HFF-Myc (cell line): ENCODE measurements around the gene RAD51D.

ENCODE experiments used
- DNase-seq: peaks from one replicate; pipeline ENCODE4 v3.0.0-alpha.2; 2011; ENCODE audit warnings: low read depth; ENCODE audit errors: extremely low read depth
- H3K4me3 ChIP-seq: replicated peaks from 2 replicates; pipeline ENCODE4 v1.5.1; 2011; ENCODE audit warnings: low read depth, mild to moderate bottlenecking, control low read depth, low read length
- TF ChIP-seq, protein P1 (sequence below): IDR thresholded peaks from 2 replicates; pipeline ENCODE4 v1.5.1; 2012; ENCODE audit warnings: mild to moderate bottlenecking, low read depth, low read length, control low read depth; ENCODE audit errors: missing control alignments

The RAD51D gene

DNA sequence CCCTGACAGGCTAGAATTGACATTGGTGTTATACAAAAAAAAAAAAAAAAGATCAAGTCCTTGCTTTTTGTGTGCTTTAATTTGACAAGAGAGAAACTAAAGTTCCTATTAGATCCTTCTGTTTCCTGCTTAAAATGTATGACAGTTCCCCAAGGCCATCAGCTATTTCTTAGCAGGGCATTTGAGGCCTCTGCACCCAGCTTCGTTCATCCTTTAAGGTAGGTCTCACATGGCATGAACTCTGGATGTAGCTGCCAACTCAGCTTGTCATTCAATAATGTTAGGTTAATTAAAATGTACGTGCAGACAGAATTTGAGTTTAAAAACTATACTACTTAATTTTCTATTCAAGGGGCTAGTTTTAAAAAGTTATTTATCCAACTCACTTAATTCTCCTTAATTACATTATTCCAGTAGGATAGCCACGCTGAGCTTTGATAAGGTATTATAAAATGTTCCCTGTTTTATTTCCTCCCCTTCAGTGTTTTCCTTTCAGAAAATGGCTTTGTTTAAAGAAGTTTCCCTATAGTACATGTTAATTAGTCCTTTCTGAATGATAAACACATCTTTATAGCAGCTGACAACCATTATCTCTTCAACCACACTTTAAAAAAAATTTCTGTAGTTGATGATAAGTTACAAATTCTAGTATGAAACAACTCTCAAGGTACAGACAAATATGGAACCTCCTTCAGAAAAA, 55.0 kb downstream of the RAD51D start:
- DNase-seq = no peak
- H3K4me3 ChIP-seq = no peak overlapping the region
- TF ChIP-seq, protein P1, sequence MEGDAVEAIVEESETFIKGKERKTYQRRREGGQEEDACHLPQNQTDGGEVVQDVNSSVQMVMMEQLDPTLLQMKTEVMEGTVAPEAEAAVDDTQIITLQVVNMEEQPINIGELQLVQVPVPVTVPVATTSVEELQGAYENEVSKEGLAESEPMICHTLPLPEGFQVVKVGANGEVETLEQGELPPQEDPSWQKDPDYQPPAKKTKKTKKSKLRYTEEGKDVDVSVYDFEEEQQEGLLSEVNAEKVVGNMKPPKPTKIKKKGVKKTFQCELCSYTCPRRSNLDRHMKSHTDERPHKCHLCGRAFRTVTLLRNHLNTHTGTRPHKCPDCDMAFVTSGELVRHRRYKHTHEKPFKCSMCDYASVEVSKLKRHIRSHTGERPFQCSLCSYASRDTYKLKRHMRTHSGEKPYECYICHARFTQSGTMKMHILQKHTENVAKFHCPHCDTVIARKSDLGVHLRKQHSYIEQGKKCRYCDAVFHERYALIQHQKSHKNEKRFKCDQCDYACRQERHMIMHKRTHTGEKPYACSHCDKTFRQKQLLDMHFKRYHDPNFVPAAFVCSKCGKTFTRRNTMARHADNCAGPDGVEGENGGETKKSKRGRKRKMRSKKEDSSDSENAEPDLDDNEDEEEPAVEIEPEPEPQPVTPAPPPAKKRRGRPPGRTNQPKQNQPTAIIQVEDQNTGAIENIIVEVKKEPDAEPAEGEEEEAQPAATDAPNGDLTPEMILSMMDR = no peak

DNA sequence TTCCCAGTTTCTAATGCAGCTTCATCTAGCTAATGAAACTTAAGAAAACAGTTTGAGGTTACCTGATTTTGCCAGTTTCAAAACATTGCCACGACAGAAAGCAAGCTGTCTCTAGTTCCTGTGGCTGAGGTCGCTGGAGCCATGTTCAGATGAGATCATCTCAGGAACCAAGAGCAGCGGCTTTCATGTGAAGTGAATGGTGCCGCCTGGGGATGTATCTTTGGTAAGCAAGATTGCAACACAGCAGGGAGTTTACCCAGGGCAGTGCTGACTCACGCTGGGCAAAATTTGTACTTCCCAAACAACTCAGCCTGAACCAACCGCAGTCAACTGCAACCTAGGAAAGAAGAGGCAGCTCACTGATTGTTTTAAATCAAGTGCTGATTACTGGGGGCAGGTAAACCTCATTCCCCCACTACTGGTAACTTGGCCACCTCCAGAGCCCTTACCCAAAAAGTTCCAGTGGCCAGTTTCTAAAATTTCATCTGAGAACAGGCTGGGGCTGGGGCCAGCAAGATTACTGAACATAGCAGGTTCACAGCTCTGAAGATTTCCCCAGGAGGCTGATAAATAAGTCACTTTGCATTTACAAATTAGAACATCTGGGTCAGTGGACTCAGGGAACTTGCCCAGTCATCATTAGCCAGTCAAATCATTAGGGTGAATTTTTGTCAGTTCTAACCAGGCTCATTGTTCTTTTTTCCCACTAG, 56.0 kb downstream of the RAD51D start, which contains the start of gene RFFL:
Gene RFFL (minus strand): TSS at position 194 of the 710 bp plus-strand sequence. CDS start 37,154 bp downstream, outside the sequence.
- TF ChIP-seq, protein P1 = peak; percentile 15
- H3K4me3 ChIP-seq = peak within 1 kb of the TSS; percentile 19; the same call in 1 of the 2 replicates
- peak; percentile 92 for DNase-seq

DNA sequence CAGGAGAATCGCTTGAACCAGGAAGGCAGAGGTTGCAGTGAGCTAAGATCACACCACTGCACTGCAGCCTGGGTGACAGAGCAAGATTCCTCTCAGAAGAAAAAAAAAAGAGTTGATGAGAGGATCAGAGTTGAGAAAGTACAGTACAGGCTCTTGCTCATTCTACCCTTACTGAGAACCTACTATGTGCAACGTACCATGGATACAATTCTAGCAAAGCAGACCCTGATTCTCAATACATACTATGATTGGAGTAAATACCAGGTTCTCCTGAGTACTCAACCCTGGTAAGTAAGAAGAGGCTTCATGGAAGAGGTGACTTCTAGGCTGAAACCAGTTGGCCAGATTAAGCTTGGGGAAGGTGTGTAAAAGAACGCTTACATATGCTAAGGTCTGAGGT, 57.4 kb downstream of the RAD51D start:
- TF ChIP-seq, protein P1 = no peak
- no peak for DNase-seq

DNA sequence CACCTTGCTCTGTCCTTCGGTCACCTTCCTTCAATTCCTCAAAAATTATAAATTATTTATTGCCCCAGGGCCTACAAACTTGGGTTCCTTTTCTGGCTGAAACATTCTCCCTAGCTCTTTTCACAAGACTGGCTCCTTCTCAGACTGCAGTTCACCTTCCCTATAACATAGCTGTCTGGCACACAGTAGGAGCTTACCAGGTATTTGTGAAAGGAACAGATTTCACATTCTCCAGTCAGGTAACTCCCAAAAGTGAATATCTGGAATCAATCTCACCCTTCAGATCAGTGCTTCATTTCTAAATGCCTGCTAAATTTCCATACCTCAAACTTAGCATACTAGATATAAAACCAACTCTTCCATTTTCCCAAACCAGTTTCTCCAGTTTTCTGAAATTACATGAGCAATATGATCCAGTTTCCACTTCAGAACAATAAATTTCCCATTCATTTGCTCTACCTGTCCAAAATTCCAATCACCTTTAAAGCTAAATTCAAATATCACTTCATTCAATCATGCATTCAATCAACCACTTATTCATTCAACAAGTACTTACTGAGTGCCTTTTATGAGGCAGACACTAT, 62.2 kb downstream of the RAD51D start:
- TF ChIP-seq, protein P1 = no peak
- no peak overlapping the region for H3K4me3 ChIP-seq
- DNase-seq = no peak

More for the DNA sequence above, 57.4 kb downstream of the RAD51D start:
- no peak overlapping the region for H3K4me3 ChIP-seq

DNA sequence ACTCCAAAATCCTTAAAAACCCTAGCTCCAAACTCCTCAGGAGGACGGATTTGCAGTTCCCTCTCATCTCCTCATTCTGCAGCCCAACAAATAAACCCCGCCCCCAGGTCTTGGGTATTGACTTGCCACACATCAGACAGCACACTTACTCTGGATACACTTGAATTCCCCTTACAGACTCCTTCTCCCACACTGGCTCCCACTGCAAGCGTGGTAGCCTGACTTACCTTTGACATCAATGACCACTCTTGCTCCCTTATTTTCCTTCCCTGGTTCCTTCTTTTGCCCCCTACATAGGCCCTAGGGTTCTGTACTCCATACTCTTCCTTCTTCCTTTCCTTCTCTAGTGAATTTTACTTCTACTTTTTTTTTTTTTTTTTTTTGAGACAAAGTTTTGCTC, 63.6 kb downstream of the RAD51D start:
- no peak overlapping the region for H3K4me3 ChIP-seq
- DNase-seq = no peak
- TF ChIP-seq, protein P1 = no peak

DNA sequence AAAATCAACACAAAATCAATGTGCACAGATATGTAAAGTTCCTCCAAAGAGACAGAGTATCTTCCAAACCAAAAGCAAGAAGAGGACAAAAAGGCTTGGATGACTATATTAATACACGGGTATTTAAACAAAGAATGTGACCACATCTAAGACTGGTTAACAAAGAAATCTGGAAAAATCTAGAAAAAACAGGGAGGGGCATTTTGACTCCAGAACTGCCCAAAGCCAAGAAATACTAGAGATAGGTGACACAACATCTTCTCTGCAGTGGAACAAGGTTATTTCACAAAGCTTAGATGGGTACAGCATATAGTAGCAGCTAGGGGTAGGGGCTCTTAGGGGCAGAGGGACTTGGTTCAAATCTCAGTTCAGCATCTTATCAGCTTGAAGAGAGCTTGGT, 66.5 kb downstream of the RAD51D start:
- TF ChIP-seq, protein P1 = no peak
- no peak for DNase-seq
- no peak overlapping the region for H3K4me3 ChIP-seq
